GM12875 (cell line): Measurements from ENCODE around the gene STK32C.

Source experiments
- H3K4me3 ChIP-seq: one replicate; pipeline ENCODE4 v1.5.1; 2011; ENCODE audit warnings: low read depth, low read length, control low read depth
- CTCF ChIP-seq: IDR thresholded peaks from 2 replicates; pipeline ENCODE4 v1.5.1; 2011; ENCODE audit warnings: low read depth, mild to moderate bottlenecking, control low read depth, inconsistent platforms, low read length, moderate library complexity, borderline replicate concordance; ENCODE audit not compliant: insufficient read depth

STK32C gene

GRCh38 chr10:132230557-132231210 is 77.1 kb downstream of the STK32C start:
- H3K4me3 ChIP-seq, result no peak overlapping the region

GRCh38 chr10:132229834-132230556 is 77.8 kb downstream of the STK32C start:
- peak overlapping the region; percentile 16 for H3K4me3 ChIP-seq

More at GRCh38 chr10:132230557-132231210, 77.1 kb downstream of the STK32C start:
- no peak for TF ChIP-seq CTCF

GRCh38 chr10:132229096-132229495 is 78.7 kb downstream of the STK32C start:
- no peak overlapping the region for H3K4me3 ChIP-seq
- TF ChIP-seq CTCF, result no peak

More at GRCh38 chr10:132229834-132230556, 77.8 kb downstream of the STK32C start:
- TF ChIP-seq CTCF, result no peak

GRCh38 chr10:132228616-132229015 is 79.1 kb downstream of the STK32C start:
- TF ChIP-seq CTCF, result no peak
- H3K4me3 ChIP-seq, result no peak overlapping the region

GRCh38 chr10:132227851-132228390 is 79.8 kb downstream of the STK32C start:
- TF ChIP-seq CTCF, result no peak
- H3K4me3 ChIP-seq, result no peak overlapping the region

GRCh38 chr10:132226586-132227405 is 81.0 kb downstream of the STK32C start:
- H3K4me3 ChIP-seq, result no peak overlapping the region
- TF ChIP-seq CTCF, result no peak
